Central memory CD8-positive, alpha-beta T cell (primary cell): ENCODE data around the gene SNTB2.

ENCODE experiments used
- ATAC-seq: fragments of 150-1000 bp; cut with Tn5 transposase; replicated peaks from 2 replicates; pipeline ENCODE4 v1.10.0; 2022; ENCODE audit warnings: mild to moderate bottlenecking, moderate FRiP score, moderate number of reproducible peaks; ENCODE audit not compliant: poor library complexity, severe bottlenecking; ENCODE audit errors: extremely low read depth
- DNase-seq, 2 donors: peaks; one replicate each; pipeline ENCODE4 v3.0.0; 2021; ENCODE audit warnings: low spot score in 2 of 2
- H3K27ac Mint-ChIP-seq: one replicate; pipeline ENCODE4 v1.8.0; 2022; ENCODE audit warnings: low read depth, mild to moderate bottlenecking, moderate library complexity, mixed read lengths
- H3K27me3 Mint-ChIP-seq: one replicate; pipeline ENCODE4 v1.8.0; 2022; ENCODE audit warnings: mixed read lengths
- H3K36me3 Mint-ChIP-seq: one replicate; pipeline ENCODE4 v1.8.0; 2022; ENCODE audit warnings: mild to moderate bottlenecking, moderate library complexity, mixed read lengths; ENCODE audit not compliant: insufficient read depth
- H3K4me1 Mint-ChIP-seq: one replicate; pipeline ENCODE4 v1.8.0; 2022; ENCODE audit warnings: mixed read lengths
- H3K4me3 Mint-ChIP-seq: one replicate; pipeline ENCODE4 v1.8.0; 2022; ENCODE audit warnings: mild to moderate bottlenecking, moderate library complexity, mixed read lengths
- H3K9me3 Mint-ChIP-seq: one replicate; pipeline ENCODE4 v1.8.0; 2022; ENCODE audit warnings: mixed read lengths

SNTB2 gene

DNA sequence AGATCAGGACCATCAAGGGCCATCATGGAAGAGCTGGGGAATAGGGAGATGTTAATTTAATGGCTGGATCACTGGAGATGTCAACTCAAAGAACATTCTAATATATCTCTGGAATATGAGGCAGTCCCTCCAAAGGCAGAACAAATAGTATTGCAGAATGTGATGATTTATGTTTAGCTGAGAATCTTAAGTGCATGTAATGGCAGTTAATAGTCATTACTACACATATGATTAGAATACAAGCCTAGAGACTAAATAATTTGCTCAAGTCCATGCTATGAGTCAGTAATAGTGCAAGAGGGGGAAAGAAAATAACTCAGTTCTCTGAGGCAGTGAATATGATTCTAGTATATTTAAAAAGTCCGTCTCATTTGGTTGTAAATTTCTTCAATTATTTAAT lies 32.3 kb downstream of the SNTB2 start:
- no peak overlapping the region for H3K4me3 Mint-ChIP-seq
- no peak overlapping the region for H3K27ac Mint-ChIP-seq
- H3K9me3 Mint-ChIP-seq = no peaks in the 10 kb centered on the region

DNA sequence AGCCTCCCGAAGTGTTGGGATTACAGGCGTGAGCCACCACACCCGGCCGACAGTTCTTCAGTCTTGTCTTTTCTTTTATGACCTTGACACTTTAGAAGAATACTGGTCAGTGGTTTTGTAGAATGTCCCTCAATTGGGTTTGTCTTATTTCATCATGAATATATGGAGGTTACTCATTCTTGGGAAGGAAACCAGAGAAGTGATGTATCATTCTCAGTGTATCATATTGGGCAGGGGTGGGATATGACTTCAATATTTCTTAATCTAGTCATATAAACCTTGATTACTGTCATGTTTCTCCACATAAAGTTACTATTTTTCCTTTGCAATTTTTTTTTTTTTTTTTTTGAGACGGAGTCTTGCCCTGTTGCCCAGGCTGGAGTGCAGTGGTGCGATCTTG lies 36.9 kb downstream of the SNTB2 start:
- H3K4me3 Mint-ChIP-seq = no peak overlapping the region
- ATAC-seq (no peak), DNase-seq (no peak)
- no peaks in the 10 kb centered on the region for H3K9me3 Mint-ChIP-seq
- peaks cover 3% of the 10 kb centered on the region for H3K36me3 Mint-ChIP-seq
- peaks cover 10% of the 10 kb centered on the region for H3K4me1 Mint-ChIP-seq
- H3K27ac Mint-ChIP-seq = no peak overlapping the region
- no peaks in the 10 kb centered on the region for H3K27me3 Mint-ChIP-seq

More for the DNA sequence above, 32.3 kb downstream of the SNTB2 start:
- ATAC-seq (no peak), DNase-seq (no peak)
- peaks cover 6% of the 10 kb centered on the region for H3K4me1 Mint-ChIP-seq
- H3K27me3 Mint-ChIP-seq = no peaks in the 10 kb centered on the region
- H3K36me3 Mint-ChIP-seq = peaks cover 5% of the 10 kb centered on the region

DNA sequence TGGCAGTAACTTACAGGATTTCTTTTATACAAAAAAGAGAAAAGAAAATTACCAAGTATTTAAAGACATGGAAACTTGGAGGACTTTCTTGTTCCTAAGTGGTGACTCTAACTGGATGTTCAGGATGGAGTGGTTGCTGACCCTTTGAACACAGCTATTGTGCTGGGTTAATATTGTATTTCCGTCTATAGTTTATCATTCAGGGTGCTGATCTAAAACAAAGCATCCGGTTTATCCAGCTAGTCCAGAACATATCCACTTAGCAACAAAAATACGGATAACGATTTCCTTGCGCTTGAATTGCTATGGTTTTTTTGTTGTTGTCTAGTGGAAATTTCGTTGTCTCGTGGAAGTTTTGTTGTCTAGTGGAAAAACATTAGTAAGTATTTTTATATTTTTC lies 38.2 kb downstream of the SNTB2 start:
- H3K27ac Mint-ChIP-seq = no peak overlapping the region

DNA sequence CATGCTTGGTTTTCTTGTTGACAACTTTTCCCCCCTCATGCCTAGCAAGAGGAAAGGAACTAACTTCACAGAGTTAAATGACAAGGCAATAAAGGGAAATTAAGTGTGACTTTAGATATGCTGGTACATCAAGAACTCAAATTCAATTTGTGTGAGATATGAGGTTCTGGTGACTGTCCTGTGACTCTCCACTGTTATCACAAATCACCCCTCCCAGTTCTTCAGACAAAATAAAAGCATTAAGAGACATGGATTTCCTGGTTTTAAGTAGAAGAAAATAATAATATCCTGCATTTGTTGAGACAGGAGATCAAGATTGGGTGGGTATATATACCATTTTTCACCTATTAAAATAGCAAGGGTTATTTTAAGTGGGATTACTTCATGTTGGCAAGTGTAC lies 46.2 kb downstream of the SNTB2 start:
- H3K36me3 Mint-ChIP-seq = peaks cover 2% of the 10 kb centered on the region
- no peak overlapping the region for H3K4me3 Mint-ChIP-seq
- H3K27me3 Mint-ChIP-seq = no peaks in the 10 kb centered on the region
- H3K27ac Mint-ChIP-seq = no peak overlapping the region
- DNase-seq = no peak
- ATAC-seq = no peak
- no peaks in the 10 kb centered on the region for H3K4me1 Mint-ChIP-seq
- H3K9me3 Mint-ChIP-seq = no peaks in the 10 kb centered on the region

More for the DNA sequence above, 38.2 kb downstream of the SNTB2 start:
- DNase-seq = no peak
- H3K9me3 Mint-ChIP-seq = no peaks in the 10 kb centered on the region
- ATAC-seq = no peak
- peaks cover 5% of the 10 kb centered on the region for H3K4me1 Mint-ChIP-seq
- peaks cover 3% of the 10 kb centered on the region for H3K36me3 Mint-ChIP-seq
- no peak overlapping the region for H3K4me3 Mint-ChIP-seq
- no peaks in the 10 kb centered on the region for H3K27me3 Mint-ChIP-seq

DNA sequence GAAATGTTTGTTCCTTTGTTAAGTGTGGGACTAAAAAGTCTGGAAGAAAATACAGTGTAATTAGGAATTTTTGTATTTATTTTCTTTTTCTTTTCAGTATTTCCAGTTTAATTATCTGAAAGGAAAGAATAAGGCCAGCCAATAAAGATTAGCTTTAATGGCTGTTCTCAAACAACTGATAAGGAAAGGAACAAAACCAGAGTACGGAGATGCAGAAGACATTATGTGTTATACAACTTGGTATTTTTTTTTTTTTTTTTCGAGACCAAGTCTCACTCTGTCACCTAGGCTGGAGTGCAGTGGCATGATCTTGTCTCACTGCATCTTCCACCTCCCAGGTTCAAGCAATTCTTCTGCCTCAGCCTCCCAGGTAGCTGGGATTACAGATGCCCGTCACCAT lies 47.5 kb downstream of the SNTB2 start:
- H3K27me3 Mint-ChIP-seq = no peaks in the 10 kb centered on the region
- no peak for DNase-seq
- no peak for ATAC-seq

DNA sequence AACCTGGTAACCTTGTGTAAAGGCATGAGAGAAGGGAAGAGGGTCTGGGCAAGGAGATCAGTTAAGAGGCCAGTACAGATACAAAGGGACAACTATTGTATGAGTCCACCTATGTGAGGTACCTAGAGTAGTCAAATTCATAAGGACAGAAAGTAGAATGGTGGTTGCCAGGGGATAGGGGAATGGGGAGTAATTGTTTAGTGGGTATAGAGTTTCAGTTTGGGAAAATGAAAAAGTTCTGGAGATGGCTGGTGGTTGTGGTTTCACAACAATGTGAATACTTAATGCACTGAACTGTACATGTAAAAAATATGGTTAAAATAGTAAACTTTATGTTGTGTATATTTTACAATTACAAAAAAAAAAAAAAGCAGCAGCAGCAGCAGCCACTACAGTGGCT lies 49.4 kb downstream of the SNTB2 start:
- no peak for DNase-seq
- Mint-ChIP-seq H3K9me3 (no peaks in the 10 kb centered on the region), H3K27me3 (no peaks in the 10 kb centered on the region), H3K36me3 (no peaks in the 10 kb centered on the region), H3K4me1 (no peaks in the 10 kb centered on the region), H3K27ac (no peak overlapping the region), H3K4me3 (no peak overlapping the region)
- no peak for ATAC-seq

More for the DNA sequence above, 47.5 kb downstream of the SNTB2 start:
- Mint-ChIP-seq H3K9me3 (no peaks in the 10 kb centered on the region), H3K36me3 (peaks cover 2% of the 10 kb centered on the region), H3K27ac (no peak overlapping the region), H3K4me3 (no peak overlapping the region), H3K4me1 (no peaks in the 10 kb centered on the region)

DNA sequence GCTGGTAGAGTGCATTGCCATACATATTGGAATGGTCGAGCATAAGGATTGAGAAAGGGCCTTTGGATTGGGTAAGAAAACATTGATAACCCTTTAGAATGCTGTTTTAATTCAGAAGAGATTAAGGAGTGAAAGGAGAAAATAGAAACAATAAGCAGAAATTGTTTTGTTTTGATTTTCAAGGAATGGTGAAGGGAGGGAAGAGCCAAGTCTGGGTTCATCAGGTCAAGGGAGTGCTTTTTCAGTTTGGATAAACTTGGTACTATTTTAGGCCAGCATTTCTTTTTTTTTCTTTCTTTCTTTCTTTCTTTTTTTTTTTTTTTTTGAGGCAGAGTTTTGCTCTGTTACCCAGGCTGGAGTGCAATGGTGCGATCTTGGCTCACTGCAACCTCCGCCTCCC lies 50.3 kb downstream of the SNTB2 start:
- H3K27ac Mint-ChIP-seq = no peak overlapping the region
- ATAC-seq (no peak), DNase-seq (no peak)
- H3K36me3 Mint-ChIP-seq = no peaks in the 10 kb centered on the region
- no peaks in the 10 kb centered on the region for H3K4me1 Mint-ChIP-seq
- H3K27me3 Mint-ChIP-seq = no peaks in the 10 kb centered on the region
- no peaks in the 10 kb centered on the region for H3K9me3 Mint-ChIP-seq
- no peak overlapping the region for H3K4me3 Mint-ChIP-seq

DNA sequence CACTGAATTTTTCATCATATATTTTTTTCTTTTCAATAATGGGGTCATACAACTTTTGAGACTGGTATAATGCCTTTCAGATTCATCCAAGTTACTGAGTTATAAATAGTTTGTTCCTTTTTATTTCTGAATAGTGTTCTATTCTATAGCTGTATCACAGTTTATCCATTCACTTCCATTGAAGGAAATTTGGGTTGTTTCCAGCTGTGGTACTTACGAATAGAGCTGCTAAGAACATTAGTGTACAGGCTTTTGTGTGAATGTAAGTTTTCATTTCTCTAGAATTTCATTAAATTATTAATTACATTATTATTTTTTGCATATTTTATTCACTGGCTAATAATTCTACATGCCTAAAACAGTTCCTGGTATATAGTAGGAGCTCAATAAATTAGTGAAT lies 52.9 kb downstream of the SNTB2 start:
- H3K4me3 Mint-ChIP-seq = no peak overlapping the region
- H3K27me3 Mint-ChIP-seq = no peaks in the 10 kb centered on the region
- no peaks in the 10 kb centered on the region for H3K4me1 Mint-ChIP-seq
- H3K9me3 Mint-ChIP-seq = no peaks in the 10 kb centered on the region
- H3K27ac Mint-ChIP-seq = no peak overlapping the region
- no peak for DNase-seq
- no peak for ATAC-seq
- no peaks in the 10 kb centered on the region for H3K36me3 Mint-ChIP-seq

DNA sequence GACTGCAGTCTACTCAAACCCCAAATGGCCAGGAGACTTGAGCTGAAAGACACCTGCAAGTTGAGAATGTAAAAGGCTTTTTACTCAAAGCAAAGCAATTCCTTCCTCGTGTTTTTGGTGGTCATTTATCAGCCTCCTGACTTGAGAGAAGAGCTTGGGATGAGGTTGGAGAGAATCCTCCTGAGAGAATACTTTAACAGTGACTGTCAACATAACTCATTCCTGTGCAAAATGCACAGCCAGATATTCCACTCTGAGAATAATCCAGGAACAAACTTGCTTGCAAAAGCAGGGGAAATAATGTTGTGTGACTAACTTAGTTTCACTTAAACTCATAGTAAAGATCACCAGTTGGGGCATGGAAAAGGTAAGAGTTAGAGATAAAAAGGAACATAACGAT lies 53.4 kb downstream of the SNTB2 start:
- Mint-ChIP-seq H3K4me3 (no peak overlapping the region), H3K27ac (no peak overlapping the region), H3K27me3 (no peaks in the 10 kb centered on the region), H3K4me1 (no peaks in the 10 kb centered on the region), H3K36me3 (peaks cover under 1% of the 10 kb centered on the region), H3K9me3 (no peaks in the 10 kb centered on the region)
- ATAC-seq = no peak
- DNase-seq = no peak

DNA sequence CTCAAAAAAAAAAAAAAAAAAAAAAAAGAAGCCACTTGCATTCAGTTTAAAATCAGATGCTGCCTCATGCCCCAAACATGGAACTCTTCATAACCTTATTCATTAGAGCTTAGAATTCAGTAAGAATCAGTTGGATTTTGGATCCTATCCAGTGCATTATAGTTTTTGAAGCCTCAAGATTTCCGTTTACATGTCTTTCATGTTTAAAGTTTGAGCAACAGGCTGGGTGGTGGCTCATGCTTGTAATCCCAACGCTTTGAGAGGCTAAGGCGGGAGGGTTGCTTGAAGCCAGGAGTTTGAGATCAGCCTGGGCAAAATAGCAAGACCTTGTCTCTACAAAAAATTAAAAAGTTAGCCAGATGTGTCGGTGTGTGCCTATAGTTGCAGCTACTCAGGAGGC lies 55.0 kb downstream of the SNTB2 start:
- no peaks in the 10 kb centered on the region for H3K4me1 Mint-ChIP-seq
- H3K4me3 Mint-ChIP-seq = no peak overlapping the region
- no peak overlapping the region for H3K27ac Mint-ChIP-seq
- DNase-seq = no peak
- no peaks in the 10 kb centered on the region for H3K9me3 Mint-ChIP-seq
- peaks cover 6% of the 10 kb centered on the region for H3K36me3 Mint-ChIP-seq
- ATAC-seq = no peak
- no peaks in the 10 kb centered on the region for H3K27me3 Mint-ChIP-seq

DNA sequence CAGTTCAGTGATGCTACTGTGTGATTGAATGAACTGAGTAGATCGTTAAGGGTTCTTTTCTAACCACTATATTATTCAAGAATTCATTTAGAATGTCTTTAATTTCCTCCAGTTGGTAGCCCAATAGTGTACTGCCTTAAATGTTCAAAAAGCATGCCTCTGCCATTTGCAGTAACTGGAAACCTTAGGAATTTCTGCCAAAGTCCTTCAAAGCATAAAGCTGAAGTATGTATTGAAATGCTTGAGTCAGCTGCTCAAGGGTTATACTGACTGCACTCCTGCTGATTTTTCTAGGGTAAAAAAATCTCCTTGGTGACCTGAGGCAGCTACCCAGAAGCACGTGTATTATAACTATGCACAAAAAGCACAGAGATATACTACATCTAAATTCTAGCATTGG lies 56.5 kb downstream of the SNTB2 start:
- no peaks in the 10 kb centered on the region for H3K9me3 Mint-ChIP-seq
- H3K27ac Mint-ChIP-seq = no peak overlapping the region
- H3K36me3 Mint-ChIP-seq = peaks cover 11% of the 10 kb centered on the region
- H3K27me3 Mint-ChIP-seq = no peaks in the 10 kb centered on the region
- DNase-seq (no peak), ATAC-seq (no peak)
- no peak overlapping the region for H3K4me3 Mint-ChIP-seq
- H3K4me1 Mint-ChIP-seq = no peaks in the 10 kb centered on the region

DNA sequence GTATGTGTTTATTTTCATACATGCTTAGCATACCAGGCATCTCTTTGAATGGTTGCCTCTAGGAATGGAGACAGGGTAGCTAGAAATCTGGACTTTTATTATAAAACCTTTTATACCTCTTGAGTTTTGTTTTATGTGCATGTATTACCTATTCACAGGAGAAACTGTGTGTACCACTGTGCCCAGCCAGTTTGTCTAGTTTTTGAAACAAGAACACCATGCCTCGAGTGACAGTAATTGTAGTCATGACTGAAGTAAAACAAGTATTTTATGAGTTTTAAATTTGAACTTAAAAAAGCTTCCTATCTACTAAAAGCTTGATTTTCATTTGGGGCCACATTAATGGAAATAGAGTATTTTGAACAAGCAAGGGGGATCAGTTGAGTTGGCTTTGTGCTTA lies 57.4 kb downstream of the SNTB2 start:
- Mint-ChIP-seq H3K4me3 (no peak overlapping the region), H3K9me3 (no peaks in the 10 kb centered on the region), H3K27me3 (no peaks in the 10 kb centered on the region), H3K4me1 (no peaks in the 10 kb centered on the region), H3K36me3 (peaks cover 13% of the 10 kb centered on the region), H3K27ac (no peak overlapping the region)
- DNase-seq (no peak), ATAC-seq (no peak)

DNA sequence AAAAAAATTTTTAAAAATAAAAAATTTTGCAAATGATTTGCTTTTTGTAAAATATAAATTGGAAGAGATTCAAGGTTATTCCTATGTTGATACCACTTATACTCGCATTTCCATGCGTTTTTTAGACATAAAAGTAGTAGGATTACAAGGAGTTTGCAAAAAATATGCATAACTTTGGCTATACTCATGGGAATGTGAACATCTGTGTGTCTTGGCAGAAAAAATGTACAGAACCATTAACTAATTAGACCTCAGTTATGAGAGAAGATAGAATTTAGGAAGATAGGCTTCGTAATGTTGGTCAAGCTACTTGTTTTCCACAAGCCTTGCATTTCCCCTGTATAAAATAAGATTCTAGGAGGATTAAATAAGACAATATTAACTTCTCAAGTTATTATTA lies 63.1 kb downstream of the SNTB2 start:
- Mint-ChIP-seq H3K4me3 (no peak overlapping the region), H3K4me1 (peaks cover 11% of the 10 kb centered on the region), H3K27ac (no peak overlapping the region)

DNA sequence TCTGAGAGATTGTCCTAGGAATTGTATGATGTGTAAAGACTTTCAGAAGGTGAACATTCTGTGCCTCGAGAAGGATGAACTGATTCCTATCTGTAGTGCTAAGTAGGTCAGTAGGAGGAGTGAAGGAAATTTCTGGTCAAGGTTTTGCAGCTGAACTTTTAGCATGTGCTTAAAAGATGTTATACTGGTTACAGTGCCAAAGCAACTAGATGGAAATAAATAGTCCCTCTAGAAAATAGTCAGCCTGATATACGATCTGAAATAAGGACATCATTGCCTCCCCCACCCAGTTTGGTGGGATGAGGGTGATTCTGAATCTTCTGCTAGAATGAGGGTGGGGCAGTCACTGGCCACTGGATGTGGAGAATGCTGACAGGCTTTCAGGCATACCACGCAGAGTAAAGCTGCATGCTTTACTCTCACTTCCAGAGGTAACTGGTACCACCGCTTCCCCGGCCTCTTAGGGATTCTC lies 66.9 kb downstream of the SNTB2 start:
- H3K27me3 Mint-ChIP-seq = no peaks in the 10 kb centered on the region
- H3K4me3 Mint-ChIP-seq = peak overlapping the region; percentile 21
- H3K27ac Mint-ChIP-seq = peak overlapping the region; percentile 70
- ATAC-seq (no peak), DNase-seq (no peak)
- peaks cover 11% of the 10 kb centered on the region for H3K4me1 Mint-ChIP-seq
- no peaks in the 10 kb centered on the region for H3K9me3 Mint-ChIP-seq
- peaks cover 2% of the 10 kb centered on the region for H3K36me3 Mint-ChIP-seq

More for the DNA sequence above, 63.1 kb downstream of the SNTB2 start:
- Mint-ChIP-seq H3K27me3 (no peaks in the 10 kb centered on the region), H3K36me3 (peaks cover 13% of the 10 kb centered on the region), H3K9me3 (no peaks in the 10 kb centered on the region)
- no peak for ATAC-seq
- no peak for DNase-seq
